Tibial artery (tissue), 4 donors: Measurements from ENCODE around the gene TCEAL6.
"Not testable (repeated sequence)": the region's sequence is repeated elsewhere in the genome, so short reads cannot be mapped to it uniquely, and the experiment has no call there.

Experiments used
- DNase-seq, 2 donors: peaks; one replicate each; pipeline ENCODE4 v3.0.0-alpha.2; 2019
- H3K27ac ChIP-seq, 2 donors: fragments of 200-600 bp; sonication (generic) in 1 of 2; 1 replicate in 1 of 2; 2 replicates in 1 of 2; pipeline ENCODE4 v1.5.1; 2018 to 2019; ENCODE audit warnings: mild to moderate bottlenecking in 1 of 2
- H3K27me3 ChIP-seq, 2 donors: fragments of 200-600 bp; sonication (generic) in 1 of 2; one replicate each; pipeline versions ENCODE4 v1.5.1 to v1.6.0; 2016 to 2019
- H3K36me3 ChIP-seq, 3 donors: fragments of 200-600 bp; sonication (generic) in 2 of 3; one replicate each; pipeline ENCODE4 v1.5.1; 2016 to 2019; ENCODE audit warnings: mild to moderate bottlenecking in 2 of 3
- H3K4me1 ChIP-seq, 4 donors: fragments of 200-600 bp; sonication (generic) in 2 of 4; 1 replicate in 3 of 4; 2 replicates in 1 of 4; pipeline ENCODE4 v1.5.1; 2016 to 2019
- H3K4me3 ChIP-seq, 2 donors: fragments of 200-600 bp; sonication (generic) in 1 of 2; 1 replicate in 1 of 2; 2 replicates in 1 of 2; pipeline ENCODE4 v1.5.1; 2018 to 2019; ENCODE audit warnings: mild to moderate bottlenecking in 2 of 2
- H3K9me3 ChIP-seq, 3 donors: fragments of 200-600 bp; sonication (generic) in 1 of 3; one replicate each; pipeline ENCODE4 v1.5.1; 2016 to 2019
- CTCF ChIP-seq, 2 experiments: fragments of 200-600 bp in 1 of 2; fragments of 450-650 bp in 1 of 2; IDR thresholded peaks; one replicate each; pipeline ENCODE4 v1.5.1; 2017 to 2019; ENCODE audit warnings: antibody characterized with exemption in 2 of 2, mild to moderate bottlenecking in 1 of 2, moderate library complexity in 1 of 2
- intact Hi-C: fragments of 100-400 bp; cut with DNase I; formaldehyde crosslinking; loops from one replicate; pipeline ENCODE4 v1.15.0; 2023; ENCODE audit warnings: low total_unique reads

Gene TCEAL6

GRCh38 chrX:102142274-102142673 is at the start of gene TCEAL6:
TCEAL6 (minus strand) TSS chrX:102142481.
- DNase-seq, H3K9me3 ChIP-seq, H3K4me3 ChIP-seq, H3K27ac ChIP-seq, H3K4me1 ChIP-seq, H3K36me3 ChIP-seq, H3K27me3 ChIP-seq, intact Hi-C loops: not testable (repeated sequence)

- no peak overlapping the region for H3K4me3 ChIP-seq
- no peak for TF ChIP-seq CTCF (IDR thresholded peaks at IDR 0.05)
- no peak for DNase-seq
- no peaks in the 10 kb centered on the region for H3K4me1 ChIP-seq
- intact Hi-C loops, result no loop called here
- H3K27me3 ChIP-seq, result no peaks in the 10 kb centered on the region
- H3K9me3 ChIP-seq, result peaks cover 0 to 5% (median 0%) of the 10 kb centered on the region in 3 donors
- H3K27ac ChIP-seq, result no peak overlapping the region
- H3K36me3 ChIP-seq, result no peaks in the 10 kb centered on the region
Measured at GRCh38 chrX:102185967-102186720, 43.9 kb upstream of the TCEAL6 start.

DNA sequence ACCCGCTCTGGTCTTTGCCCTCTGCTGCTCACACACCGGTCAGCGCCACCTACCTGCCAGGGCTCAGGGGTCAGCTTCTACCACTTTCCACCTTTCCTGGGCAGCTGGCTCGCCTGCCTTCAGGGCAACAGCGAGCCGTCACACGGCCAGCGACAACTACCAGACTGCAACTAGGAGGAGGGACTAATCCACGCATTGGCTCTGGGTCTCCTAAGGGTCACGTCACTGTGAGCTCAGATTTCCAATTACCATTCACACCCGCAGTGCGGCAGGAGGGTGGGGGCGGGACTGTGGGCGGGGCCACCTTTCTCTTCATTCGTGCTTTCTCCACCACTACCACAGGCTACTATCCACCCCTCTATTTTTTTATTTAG is 13.5 kb upstream of the TCEAL6 start, which contains the start of gene BEX5:
TSS of gene BEX5 (minus strand) at position 172 of the 374 bp plus-strand sequence. CDS start 1,712 bp downstream, outside the sequence.
- no peaks in the 10 kb centered on the region for H3K9me3 ChIP-seq
- H3K36me3 ChIP-seq, result no peaks in the 10 kb centered on the region
- peak; percentile 44 to 65 for DNase-seq
- no peaks in the 10 kb centered on the region for H3K27me3 ChIP-seq
- intact Hi-C loops, result no loop called here
- no peaks in the 10 kb centered on the region for H3K4me1 ChIP-seq
- no peak for TF ChIP-seq CTCF (IDR thresholded peaks at IDR 0.05)
- H3K27ac ChIP-seq, result peak within 1 kb of the TSS; percentile 61 to 67
- H3K4me3 ChIP-seq, result peak within 1 kb of the TSS; percentile 50 to 56

DNA sequence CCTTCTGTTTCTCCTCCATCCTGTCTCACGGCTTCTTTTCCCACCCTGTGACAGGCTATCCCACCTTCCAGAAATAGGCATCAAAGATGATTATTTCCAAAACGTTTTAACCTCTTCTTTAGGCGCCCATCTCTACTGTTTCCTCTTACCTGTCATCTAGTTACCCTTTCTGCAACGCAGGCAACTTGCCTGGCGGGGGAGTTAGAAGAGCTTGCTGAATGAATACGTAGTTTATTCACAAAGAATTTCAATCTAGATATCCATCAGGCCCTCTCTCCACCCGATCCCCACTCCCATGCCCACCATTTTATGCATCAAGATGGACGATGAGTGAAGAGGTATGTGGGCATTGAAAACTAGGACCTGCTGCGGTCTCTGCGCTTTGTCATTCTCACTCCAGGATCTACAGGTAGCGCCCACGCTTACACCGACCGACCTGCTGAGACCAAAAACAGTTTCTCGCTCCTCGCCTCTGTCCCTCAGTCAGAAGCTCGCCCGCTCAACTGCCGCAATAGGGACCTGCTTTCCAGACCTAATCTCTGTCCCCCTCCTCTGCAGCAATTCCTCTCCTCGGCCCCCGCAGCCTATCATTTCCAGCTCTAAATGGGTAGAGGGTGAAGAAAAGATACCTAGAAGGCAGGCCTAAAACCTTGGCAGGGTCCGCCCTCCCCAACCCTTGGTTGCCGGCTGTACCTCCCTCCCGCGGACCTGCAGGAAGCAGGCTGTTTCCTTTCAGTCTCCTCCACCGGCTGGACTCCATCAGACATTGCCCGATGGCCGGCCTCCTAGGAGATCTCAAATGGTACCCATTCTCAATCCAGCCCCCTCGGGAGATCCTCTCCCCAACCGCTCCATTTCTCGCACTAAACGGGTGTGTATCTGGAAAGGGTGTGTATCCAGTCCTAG is 12.9 kb upstream of the TCEAL6 start:
- H3K36me3 ChIP-seq, result no peaks in the 10 kb centered on the region
- H3K27ac ChIP-seq, result peak overlapping the region; percentile 61 to 67
- H3K27me3 ChIP-seq, result no peaks in the 10 kb centered on the region
- no peak for TF ChIP-seq CTCF (IDR thresholded peaks at IDR 0.05)
- H3K4me1 ChIP-seq, result no peaks in the 10 kb centered on the region
- intact Hi-C loops, result no loop called here
- no peaks in the 10 kb centered on the region for H3K9me3 ChIP-seq
- H3K4me3 ChIP-seq, result peak overlapping the region; percentile 50 to 56
- DNase-seq, result no peak

DNA sequence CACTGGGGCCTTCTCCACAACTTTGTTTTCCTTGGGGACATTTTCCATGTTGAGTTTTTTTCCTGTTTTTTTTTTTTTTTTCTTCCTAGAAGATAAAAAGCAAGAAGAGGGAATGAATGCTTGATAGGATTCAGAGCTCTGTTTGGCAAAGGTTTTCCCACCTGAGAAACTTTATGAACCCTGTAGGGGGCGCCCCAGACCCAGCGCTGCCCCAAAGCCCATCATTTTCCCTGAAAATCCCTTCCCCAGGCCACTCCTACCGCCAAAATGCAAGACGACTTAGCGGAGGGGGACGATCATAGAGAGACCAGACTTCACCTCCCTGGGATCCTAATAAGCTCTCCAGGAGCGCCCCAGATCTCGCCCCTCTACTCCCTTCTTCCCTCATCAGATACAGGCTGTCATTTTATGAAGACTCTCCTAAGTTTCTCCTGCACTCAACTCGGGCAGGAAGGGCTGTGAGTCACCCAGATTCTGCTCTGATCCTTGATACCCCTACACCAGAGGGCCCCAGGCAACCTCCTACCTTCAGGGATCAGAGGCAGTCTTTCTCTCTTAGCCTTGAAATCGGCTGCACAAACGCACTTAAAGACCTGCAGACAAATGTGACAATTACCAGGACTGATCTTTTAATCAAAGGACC is 12.1 kb upstream of the TCEAL6 start:
- no peak for DNase-seq

DNA sequence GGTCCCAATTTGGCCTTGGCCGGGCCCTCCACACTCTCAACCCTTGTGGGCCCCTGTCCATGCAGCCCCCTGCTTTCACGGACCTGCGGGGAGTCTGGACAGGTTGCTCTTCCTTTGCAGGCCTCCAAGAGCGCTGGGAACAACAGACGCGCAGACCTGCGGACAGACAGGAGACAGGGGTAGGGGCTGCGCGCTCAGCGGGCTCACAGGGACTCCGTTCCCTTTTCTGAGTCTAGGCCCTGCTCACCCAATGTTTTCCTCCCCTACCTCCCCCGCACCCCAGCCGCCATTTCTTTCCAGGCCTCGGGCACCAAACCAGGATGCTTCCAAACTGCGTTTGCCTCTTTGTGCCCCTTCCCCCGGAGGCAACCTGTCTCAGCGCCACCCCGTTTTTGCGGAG is 650 bp downstream of the TCEAL6 start:
- intact Hi-C loops, DNase-seq, H3K4me3 ChIP-seq: not testable (repeated sequence)

More for the DNA sequence above, 12.1 kb upstream of the TCEAL6 start:
- intact Hi-C loops, result no loop called here
- Histone ChIP-seq H3K36me3 (no peaks in the 10 kb centered on the region), H3K27me3 (no peaks in the 10 kb centered on the region), H3K9me3 (no peaks in the 10 kb centered on the region), H3K4me1 (no peaks in the 10 kb centered on the region), H3K4me3 (peak overlapping the region in 1 of 2 donors; percentile 56), H3K27ac (no peak overlapping the region)
- TF ChIP-seq CTCF (IDR thresholded peaks at IDR 0.05), result peak; percentile 28 to 35

DNA sequence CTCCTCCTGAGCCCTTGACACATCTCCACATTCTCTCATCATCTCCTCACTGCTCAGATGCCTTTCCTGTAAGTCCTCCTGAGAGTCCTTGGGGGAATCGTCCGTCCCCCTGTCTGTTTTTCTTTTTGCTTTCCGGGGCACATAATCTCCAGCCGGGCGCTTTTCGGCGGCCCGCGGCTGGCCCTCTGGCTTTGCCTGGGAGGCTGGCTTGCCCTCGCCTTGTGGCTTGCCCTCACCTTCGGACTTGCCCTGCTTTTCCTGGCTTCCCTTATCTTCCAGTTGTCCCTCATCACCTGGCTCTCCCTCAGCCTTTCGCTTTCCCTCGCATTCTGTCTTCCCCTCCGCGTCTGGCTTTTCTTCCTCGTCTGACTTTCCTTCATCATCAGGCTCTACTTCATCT is 1.4 kb downstream of the TCEAL6 start:
- H3K4me1 ChIP-seq, H3K27ac ChIP-seq, H3K9me3 ChIP-seq, intact Hi-C loops, H3K4me3 ChIP-seq, DNase-seq, H3K27me3 ChIP-seq, H3K36me3 ChIP-seq: not testable (repeated sequence)

More for the DNA sequence above, 650 bp downstream of the TCEAL6 start:
- not testable (repeated sequence) for H3K4me1 ChIP-seq, H3K27ac ChIP-seq, H3K27me3 ChIP-seq, H3K36me3 ChIP-seq, H3K9me3 ChIP-seq
